Left lung (tissue), 10 donors: ENCODE measurements around the gene LHCGR. TPM values are rescaled to one million over a fixed set of nuclear protein-coding genes. Genes with fewer than 3 reads are reported as not detected.

Experiments
- ATAC-seq: fragments of 200-7000 bp; cut with Tn5 transposase; one replicate; pipeline ENCODE4 v1.9.1; 2020; ENCODE audit warnings: moderate library complexity
- DNase-seq, 4 donors: peaks; one replicate each; pipeline ENCODE4 v3.0.0-alpha.2; 2013 to 2020
- H3K27ac ChIP-seq, 2 donors: fragments of 200-600 bp; sonication (generic) in 1 of 2; one replicate each; pipeline versions ENCODE4 v1.5.0 to v1.8.0; 2020 to 2021
- H3K27me3 ChIP-seq, 2 donors: fragments of 200-600 bp; sonication (generic) in 1 of 2; one replicate each; pipeline versions ENCODE4 v1.5.0 to v1.8.0; 2020 to 2021
- H3K36me3 ChIP-seq, 2 donors: fragments of 200-600 bp; sonication (generic) in 1 of 2; one replicate each; pipeline versions ENCODE4 v1.5.0 to v1.8.0; 2020 to 2021
- H3K4me1 ChIP-seq, 2 donors: fragments of 200-600 bp; one replicate each; pipeline ENCODE4 v1.8.0; 2021
- H3K4me3 ChIP-seq, 2 donors: fragments of 200-600 bp; sonication (generic) in 1 of 2; one replicate each; pipeline versions ENCODE4 v1.5.0 to v1.8.0; 2020 to 2021; ENCODE audit warnings: mild to moderate bottlenecking in 1 of 2
- H3K9me3 ChIP-seq, 2 donors: fragments of 200-600 bp; sonication (generic) in 1 of 2; one replicate each; pipeline versions ENCODE4 v1.5.0 to v1.8.0; 2020 to 2021
- intact Hi-C, 2 donors: fragments of 100-400 bp; cut with DNase I; formaldehyde crosslinking; loops; one replicate each; pipeline versions ENCODE4 v1.11.2 to v1.14.2; 2022
- polyA plus RNA-seq, 6 donors: library from polyadenylated mRNA; unstranded; fragments of 120-200 nt; gene quantifications; one replicate each; pipeline ENCODE4 v1.2.1, GENCODE V29; 2013; ENCODE audit not compliant: insufficient read length in 6 of 6
- total RNA-seq, 2 donors: library from RNA; stranded (reverse); fragmentation: NEBNext Ultra II Directional; extraction: Animal tissue kit (Norgen Biotek cat#: 25700); gene quantifications; one replicate each; pipeline ENCODE4 v1.2.1, GENCODE V29; 2021
- TF ChIP-seq, protein P1 (sequence below), 2 donors: fragments of 200-600 bp; sonication (generic) in 1 of 2; IDR thresholded peaks; one replicate each; pipeline versions ENCODE4 v1.5.0 to v1.8.0; 2021; ENCODE audit warnings: antibody characterized with exemption in 2 of 2
- donor health status: DM: no; HTN: yes; CAD: no.
- donor health status: DM: no; HTN: no; CAD: no.

The LHCGR gene
- total and polyA plus RNA-seq, 8 donors: 0.08 to 0.21 (median 0.14) TPM; not detected in 2

DNA sequence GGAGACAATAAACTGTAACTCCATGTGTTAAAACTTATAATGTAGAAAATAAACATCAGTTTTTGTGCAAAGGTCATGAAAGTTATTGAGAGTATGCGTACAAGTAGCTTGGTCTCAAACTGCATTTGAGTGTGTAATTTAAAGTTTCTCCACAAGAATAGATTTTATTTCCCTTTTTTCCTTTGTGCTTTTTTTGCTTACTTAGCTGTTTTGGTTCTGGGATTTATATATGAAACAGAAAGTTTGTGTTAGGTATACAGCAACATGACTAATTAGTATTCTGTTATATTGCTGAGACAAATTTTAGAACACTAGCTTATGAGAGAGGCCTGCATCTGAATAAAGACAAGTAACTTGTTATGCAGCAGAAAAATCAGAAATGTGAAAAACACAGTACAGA, 70.4 kb downstream of the LHCGR start:
- no peak overlapping the region for H3K27ac ChIP-seq
- H3K36me3 ChIP-seq: no peaks in the 10 kb centered on the region
- intact Hi-C loops: no loop called here
- no peaks in the 10 kb centered on the region for H3K4me1 ChIP-seq
- DNase-seq (no peak), ATAC-seq (no peak)
- H3K9me3 ChIP-seq: no peaks in the 10 kb centered on the region
- TF ChIP-seq, protein P1, sequence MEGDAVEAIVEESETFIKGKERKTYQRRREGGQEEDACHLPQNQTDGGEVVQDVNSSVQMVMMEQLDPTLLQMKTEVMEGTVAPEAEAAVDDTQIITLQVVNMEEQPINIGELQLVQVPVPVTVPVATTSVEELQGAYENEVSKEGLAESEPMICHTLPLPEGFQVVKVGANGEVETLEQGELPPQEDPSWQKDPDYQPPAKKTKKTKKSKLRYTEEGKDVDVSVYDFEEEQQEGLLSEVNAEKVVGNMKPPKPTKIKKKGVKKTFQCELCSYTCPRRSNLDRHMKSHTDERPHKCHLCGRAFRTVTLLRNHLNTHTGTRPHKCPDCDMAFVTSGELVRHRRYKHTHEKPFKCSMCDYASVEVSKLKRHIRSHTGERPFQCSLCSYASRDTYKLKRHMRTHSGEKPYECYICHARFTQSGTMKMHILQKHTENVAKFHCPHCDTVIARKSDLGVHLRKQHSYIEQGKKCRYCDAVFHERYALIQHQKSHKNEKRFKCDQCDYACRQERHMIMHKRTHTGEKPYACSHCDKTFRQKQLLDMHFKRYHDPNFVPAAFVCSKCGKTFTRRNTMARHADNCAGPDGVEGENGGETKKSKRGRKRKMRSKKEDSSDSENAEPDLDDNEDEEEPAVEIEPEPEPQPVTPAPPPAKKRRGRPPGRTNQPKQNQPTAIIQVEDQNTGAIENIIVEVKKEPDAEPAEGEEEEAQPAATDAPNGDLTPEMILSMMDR (IDR thresholded peaks at IDR 0.05): no peak
- H3K27me3 ChIP-seq: no peaks in the 10 kb centered on the region
- H3K4me3 ChIP-seq: no peak overlapping the region

DNA sequence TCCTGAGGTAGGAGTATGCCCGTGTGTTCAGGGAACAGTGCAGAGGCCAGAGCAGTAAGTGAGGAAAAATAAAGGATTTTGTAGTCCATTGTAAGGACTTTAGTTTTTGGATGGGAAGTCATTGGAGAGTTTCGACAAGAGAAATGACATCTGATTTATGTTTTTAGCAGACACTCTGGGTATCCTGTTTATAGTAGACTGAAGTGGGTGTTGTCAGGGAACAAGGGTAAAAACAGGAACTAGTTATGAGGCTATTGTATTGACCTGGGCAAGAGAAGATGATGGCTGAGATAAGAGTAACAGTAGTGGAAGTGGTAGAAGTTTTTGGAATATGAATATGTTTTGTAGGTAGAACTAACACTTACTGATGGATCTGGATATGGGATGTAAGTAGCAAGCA, 78.1 kb downstream of the LHCGR start:
- no peak for DNase-seq

DNA sequence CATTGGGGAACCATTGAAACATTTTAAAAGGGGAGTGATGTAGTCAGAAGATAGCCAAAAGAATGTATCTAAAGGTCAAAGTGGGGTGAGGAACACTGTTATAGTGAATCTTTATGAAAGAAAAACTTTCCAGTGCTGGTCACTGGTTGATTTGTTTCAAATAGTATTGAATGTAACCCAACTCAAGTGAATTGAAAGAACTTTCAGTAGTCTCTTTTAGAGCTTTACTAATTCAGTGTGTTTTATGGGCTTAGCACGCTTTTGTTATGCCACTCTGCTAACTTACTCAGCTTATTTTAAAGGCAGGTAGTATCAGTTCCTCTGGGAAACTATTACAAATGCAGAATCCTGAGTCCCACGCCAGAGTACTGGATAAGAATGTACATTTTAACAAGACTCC, 80.6 kb downstream of the LHCGR start:
- DNase-seq (no peak), ATAC-seq (no peak)
- Histone ChIP-seq H3K27me3 (no peaks in the 10 kb centered on the region), H3K4me3 (no peak overlapping the region), H3K36me3 (no peaks in the 10 kb centered on the region), H3K4me1 (no peaks in the 10 kb centered on the region), H3K9me3 (peaks cover 0 to 5% of the 10 kb centered on the region in 2 donors), H3K27ac (no peak overlapping the region)
- intact Hi-C loops: no loop called here
- TF ChIP-seq, protein P1 (IDR thresholded peaks at IDR 0.05): no peak

More for the DNA sequence above, 78.1 kb downstream of the LHCGR start:
- TF ChIP-seq, protein P1 (IDR thresholded peaks at IDR 0.05): no peak
- Histone ChIP-seq H3K27me3 (no peaks in the 10 kb centered on the region), H3K4me1 (no peaks in the 10 kb centered on the region), H3K9me3 (peaks cover 0 to 5% of the 10 kb centered on the region in 2 donors), H3K36me3 (no peaks in the 10 kb centered on the region), H3K27ac (no peak overlapping the region), H3K4me3 (no peak overlapping the region)
- intact Hi-C loops: no loop called here
- ATAC-seq: no peak

DNA sequence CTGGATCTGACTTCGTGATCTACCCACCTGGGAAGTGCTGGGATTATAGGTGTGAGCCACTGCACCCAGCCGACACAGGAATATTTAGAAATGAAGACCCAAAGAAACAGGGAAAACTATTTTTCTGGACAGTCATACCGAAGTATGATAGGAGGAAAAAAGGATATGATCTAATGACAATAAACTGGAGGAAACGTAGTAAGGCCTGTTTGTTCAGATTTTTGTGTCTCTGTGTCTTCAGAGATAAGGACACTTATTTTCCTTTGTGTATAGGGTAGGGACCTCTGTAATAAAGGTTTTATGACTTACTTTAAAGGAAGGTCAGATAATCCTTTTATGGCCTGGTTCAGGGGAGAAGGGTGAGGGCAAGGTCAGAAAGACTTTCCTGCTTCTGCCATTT, 81.9 kb downstream of the LHCGR start:
- H3K9me3 ChIP-seq: peaks cover 0 to 5% of the 10 kb centered on the region in 2 donors
- H3K4me3 ChIP-seq: no peak overlapping the region
- ATAC-seq: no peak
- H3K36me3 ChIP-seq: no peaks in the 10 kb centered on the region
- H3K4me1 ChIP-seq: no peaks in the 10 kb centered on the region
- intact Hi-C loops: no loop called here
- TF ChIP-seq, protein P1 (IDR thresholded peaks at IDR 0.05): no peak
- H3K27me3 ChIP-seq: no peaks in the 10 kb centered on the region
- no peak overlapping the region for H3K27ac ChIP-seq
- DNase-seq: no peak

DNA sequence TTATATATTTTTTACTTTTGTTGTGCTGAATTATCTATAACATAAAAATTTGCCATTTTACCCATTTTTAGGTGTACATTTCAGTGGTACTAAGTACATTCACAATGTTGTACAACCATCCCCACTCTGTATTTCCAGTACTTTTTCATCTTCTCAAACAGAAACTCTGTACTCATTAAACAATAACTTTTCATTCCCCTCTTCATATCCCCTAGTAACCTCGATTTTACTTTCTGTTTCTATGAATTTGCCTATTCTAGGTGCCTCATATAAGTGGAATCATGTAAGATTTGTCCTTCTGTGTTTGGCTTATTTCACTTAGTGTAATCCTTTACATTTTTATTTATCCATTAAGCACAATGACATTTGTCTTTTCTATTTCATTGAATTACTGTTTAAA, 86.5 kb downstream of the LHCGR start:
- Histone ChIP-seq H3K27me3 (no peaks in the 10 kb centered on the region), H3K27ac (no peak overlapping the region), H3K4me1 (no peaks in the 10 kb centered on the region), H3K4me3 (no peak overlapping the region), H3K9me3 (peaks cover 0 to 5% of the 10 kb centered on the region in 2 donors), H3K36me3 (no peaks in the 10 kb centered on the region)
- ATAC-seq (no peak), DNase-seq (no peak)
- TF ChIP-seq, protein P1 (IDR thresholded peaks at IDR 0.05): no peak
- intact Hi-C loops: no loop called here
